ENCODE measurements around the gene HSPA12A.
"Not testable (repeated sequence)": the region's sequence is repeated elsewhere in the genome, so short reads cannot be mapped to it uniquely, and the experiment has no call there.

The HSPA12A gene

DNA sequence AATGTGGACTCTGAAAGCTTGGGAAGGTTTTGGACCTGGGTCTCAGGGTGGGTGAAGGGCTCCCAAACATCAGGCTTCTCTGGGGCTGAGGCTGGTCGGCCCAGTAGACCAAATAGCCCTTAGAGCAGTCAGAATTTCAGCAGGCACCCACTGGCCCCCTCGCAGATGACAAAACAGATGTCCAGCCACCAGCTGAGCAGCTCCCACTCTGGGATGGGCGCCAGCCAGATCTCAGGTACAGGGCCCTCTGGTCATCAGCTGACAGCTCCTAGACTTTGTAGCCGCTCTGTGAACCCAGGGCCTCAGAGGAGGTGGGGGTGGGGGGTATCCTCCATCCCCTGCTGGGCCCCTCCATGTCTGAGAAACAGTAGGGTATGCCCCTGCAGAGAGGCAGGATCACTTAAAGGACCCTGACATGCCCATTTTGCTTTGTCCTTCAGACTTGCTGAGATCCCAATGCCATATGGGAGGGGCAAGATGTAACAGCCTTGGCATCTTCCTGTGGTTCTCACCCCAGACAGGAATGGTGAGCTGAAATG lies 26.5 kb downstream of the HSPA12A start:
- no peak for DNase-seq

DNA sequence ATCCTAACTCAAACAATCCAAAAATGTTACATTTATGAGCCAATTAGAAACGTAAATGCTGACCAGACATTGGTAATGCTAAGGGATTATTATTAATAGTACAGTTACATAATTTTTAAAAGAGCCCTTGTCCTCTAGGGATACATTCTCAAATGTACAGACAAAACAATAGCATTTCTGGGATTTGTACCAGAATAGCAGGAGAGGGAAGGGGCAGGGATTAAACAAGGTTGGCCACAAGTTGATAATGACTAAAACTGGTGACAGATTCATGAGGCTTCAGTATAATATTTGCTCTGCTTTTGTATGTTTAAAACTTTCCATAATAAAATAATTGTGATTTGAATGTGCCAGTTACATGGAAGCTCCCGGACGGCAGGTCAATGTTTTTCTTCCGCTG lies 27.0 kb downstream of the HSPA12A start:
- DNase-seq = no peak

DNA sequence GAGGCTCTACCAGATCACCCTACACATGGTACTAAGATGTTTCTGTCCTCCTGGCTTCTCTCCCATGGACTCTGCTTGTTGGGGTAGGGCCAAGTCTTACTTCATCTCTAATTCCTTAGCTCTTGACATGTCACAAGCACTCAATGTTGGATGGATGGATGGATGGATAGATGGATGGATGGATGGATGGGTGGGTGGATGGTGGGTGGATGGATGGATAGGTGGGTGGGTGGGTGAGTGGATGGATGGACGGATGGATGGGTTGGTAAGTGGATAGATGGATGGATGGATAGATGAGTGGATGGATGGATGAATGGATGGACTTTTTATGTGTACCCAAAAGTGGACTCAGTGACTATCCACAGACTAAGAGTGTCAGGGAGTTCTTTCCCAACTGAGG lies 28.5 kb downstream of the HSPA12A start:
- no peak for DNase-seq

DNA sequence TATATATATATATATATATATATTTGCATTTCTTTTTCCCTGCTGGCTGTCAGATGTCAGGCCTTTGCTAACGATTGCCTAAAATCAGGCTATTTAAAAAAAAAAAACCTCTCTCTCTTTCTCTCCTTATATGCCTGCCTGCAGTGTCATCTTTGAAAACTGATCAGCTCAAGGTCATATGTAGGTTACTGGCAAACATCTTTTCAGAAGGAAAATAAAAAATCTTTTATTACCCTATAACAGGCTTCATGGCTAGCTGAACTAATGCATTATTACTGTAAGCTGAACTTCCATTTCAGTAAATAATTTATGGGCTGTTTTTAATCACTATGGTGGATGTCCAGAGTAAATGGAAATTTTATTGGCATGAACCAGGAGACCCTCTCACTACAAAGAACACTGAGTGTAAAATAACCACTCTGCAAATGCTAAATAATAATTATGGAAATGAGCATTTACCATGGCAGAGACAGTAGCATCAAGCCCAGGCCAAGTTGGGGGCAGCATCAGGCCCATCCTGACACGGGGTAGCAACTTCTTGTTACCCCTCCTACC lies 29.3 kb downstream of the HSPA12A start:
- DNase-seq = no peak

DNA sequence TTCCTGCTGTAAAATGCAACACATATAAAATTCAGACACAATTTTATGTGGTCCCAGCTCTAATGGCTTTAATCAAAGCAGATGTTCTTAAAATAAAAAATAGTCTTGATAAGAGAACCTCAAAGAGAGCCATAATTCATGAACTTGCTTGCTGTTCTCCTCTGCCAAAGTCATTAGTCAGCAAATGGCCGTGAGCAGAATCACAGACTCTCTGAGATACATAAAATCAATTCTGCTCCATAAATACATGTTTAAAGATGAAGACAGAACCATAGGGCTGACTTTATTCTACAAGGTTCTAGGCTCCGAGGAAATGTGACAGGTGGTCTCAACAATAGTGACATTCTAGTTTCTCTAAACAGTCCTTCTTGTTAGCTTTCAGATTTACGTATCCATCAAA lies 29.8 kb downstream of the HSPA12A start:
- no peak for DNase-seq

DNA sequence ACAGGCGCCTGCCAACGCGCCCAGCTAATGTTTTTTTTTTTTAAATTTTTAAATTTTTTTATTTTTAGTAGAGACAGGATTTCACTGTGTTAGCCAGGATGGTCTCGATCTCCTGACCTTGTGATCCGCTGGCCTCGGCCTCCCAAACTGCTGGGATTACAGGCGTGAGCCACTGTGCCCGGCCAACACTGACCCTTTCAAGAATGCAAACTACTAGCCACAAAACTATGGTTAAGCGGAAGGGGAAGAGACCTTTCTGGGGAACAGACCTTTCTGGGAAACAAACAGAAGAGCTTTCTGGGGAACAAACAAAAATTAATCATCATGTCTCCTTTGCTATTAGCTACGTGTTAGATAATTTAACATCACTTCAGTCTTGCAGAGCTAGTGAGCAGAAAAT lies 30.6 kb downstream of the HSPA12A start:
- DNase-seq = not testable (repeated sequence)

DNA sequence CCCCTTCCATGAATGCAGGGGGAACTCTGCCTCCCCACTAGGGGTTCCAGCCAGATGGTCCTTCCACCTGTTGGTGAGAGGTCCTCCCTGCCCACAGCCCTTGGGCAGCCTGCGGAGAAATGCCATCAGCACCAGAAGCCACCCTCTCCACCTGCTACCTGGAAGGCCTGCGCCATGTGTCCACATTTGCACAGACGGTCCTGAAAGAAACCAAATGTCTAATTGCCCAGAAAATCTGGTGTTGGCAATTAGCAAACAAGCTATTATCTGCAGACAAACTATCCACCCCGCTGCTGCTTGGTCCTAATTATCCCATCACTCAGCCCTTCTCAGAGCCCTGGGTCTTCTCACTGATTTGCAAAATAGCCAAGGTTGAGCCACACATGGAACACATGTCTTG lies 32.3 kb downstream of the HSPA12A start:
- no peak for DNase-seq

DNA sequence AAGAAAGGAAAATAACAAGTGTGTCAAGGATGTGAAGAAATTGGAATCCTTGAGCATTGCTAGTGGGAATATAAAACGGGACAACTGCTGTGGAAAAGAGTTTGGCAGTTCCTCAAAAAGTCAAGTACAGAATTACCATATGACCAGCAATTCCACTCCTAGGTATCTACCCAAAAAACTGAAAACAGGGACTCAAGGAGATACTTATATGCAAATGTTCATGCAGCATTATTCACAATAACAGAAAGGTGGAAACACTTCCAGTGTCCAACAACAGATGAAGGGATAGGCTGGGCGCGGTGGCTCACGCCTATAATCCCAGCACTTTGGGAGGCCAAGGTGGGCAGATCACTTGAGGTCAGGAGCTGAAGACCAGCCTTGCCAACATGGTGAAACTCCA lies 33.5 kb downstream of the HSPA12A start:
- DNase-seq = no peak

DNA sequence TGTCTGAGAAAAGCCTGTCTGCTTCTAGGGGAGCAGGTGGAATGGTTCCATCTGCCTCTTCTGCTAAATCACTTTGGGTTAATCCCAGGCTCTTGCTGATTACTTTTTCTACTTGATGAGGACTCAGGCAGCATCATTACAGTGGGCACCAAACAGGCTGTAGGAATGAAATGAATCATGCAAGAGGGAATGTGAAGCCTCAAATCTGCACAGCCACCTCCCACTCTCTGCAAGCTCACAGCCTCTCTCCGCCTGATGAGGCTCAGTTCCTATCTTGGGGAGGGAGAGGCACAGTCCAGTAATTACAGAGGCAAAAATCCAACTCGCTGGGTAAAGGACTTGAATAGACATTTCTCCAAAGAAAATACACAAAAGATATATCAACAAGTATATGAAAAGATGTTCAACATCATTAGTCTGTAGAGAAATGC lies 34.0 kb downstream of the HSPA12A start:
- DNase-seq = no peak

DNA sequence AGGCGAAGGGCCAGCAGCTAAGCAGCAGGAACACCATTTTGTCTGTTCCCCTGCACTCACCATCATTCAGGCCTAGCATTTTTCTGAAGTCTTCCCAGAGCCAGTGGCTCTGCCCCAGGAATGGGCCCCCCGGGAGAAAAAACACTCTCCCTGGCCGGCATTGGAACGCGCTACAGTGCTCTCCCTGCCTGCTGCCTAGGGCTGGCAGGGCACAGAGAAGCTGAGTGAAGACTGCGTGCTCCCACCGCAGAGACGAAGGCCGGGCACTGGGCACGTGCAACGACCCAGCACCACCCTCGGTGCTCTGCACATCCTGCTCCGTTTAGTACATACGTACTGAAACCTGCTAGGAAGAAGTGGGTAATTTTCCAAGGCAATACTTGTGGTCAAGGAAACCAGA lies 34.4 kb downstream of the HSPA12A start:
- DNase-seq = no peak

DNA sequence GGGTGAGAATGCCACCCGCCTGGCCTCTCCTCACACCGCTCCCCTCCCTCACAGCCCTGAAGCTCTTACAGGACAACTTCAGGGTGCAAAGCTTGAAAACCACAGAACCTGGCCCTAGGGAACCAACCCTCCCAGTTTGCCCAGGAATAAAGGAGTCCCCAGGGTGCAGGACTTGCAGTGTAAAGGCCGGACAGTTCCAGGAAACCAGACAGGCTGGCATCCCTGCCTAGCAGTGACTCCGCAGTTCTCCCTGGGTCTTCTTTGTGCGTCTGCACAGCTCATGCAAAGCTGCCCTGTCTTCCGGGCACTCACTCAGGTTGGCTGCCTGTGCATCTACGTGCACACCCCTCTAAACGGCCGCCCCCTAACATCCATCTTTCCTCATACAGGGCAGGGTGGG lies 36.1 kb downstream of the HSPA12A start:
- no peak for DNase-seq

DNA sequence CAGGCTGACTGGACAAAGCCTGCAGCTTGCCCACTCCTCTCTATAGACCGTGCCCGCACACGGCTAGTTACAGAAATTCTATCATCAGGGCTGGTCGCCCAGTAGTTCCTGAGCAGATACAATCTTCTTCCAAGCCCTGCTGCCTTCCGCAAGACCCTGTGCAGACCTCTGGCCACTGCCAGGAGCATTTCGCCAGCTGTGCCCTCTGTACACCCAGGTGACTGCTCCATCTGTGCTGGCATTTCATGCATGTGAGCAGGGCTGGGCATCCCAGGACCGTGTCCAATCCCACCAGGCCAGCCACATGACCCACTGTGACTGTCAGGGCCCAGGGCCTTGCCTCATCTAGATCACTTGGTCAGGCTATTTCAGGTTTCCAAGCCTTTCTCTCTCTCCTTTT lies 36.9 kb downstream of the HSPA12A start:
- no peak for DNase-seq

DNA sequence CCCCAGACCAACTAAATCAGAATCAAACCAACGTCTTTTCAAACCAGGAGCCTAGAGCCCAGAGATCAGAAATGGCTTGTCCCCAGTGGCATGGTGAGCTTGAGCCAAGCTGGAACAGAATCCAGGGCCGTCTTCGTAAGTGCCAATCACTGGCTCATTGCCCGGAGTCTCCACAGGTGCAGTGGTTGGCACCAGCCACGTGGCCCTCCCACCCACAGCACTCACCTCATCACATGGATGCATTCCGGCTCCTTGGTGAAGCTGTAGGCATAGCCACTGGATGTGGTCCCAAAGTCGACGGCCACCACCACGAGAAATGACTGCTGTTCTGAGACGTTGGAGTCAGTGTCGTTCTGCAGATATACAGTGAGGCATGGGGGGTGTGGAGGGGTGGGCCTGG lies 37.4 kb downstream of the HSPA12A start:
- DNase-seq = no peak

DNA sequence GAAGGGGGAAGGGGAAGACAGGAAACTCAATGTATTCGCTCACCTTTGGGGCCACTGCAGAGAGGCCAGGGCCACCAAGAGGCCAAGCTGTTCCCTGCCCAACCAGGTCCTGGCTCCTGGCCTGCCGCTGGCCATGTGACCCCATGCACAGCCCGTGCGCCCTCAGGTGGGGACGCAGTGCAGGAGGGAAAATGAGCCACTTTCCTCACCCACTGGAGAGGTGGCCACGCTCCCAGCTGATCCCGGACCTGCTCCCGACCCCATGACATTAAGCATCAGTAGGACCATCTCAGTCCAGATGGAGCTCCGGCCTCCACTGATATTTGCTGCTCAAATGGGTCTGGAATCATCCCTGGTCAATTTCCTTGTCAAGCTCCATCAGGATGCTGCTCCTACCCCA lies 40.2 kb downstream of the HSPA12A start:
- DNase-seq = no peak

DNA sequence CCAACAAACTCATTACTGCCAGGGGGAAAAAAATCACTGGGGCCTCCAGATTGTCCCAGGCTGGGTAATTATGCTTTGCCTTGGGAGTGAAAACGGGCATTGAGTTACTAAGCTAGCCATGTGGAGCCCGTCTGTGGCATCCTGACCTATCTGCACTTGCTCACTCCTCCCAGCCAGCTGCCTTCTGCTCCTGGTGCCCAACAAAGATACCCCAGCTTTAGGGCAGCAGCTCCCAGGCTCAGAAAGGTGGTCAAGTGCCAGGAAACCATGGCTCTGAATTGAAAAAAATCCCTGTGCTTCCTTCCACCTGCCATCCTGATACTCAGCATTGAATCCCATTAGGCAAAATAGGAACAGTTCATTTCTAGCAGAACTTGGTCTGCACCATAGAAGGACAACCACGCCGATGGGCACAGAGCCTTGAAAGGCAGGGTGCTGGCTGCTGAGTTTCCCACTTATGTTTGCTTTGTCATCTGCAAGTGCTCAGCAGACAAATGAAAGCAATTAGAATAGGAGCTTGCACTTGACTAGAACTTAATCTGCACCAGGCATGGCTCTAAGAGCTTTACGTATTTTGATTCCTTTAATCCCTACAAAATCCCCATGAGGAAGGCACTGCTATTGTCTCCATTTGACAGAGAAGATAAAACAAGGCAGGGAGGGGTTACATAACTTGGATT lies 42.8 kb downstream of the HSPA12A start:
- no peak for DNase-seq

DNA sequence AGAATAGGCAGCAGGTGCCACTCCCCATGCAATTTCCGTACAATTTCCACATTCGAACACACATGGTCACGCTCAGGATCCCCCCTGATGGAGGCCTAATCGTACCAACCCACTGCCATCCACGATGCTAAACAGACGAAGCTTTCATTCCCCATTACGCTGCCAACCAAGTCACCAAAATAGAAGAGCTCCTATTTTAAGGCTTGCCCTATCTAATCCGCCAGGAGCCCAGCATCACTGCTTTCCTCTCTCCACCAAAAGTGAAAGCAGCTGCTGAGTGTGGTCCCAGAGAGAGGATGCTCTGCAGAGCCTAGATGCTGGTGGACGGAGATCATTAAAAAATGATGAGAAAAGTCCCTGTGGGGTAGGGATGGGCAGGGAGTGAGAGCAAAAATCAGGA lies 43.3 kb downstream of the HSPA12A start:
- DNase-seq = no peak

DNA sequence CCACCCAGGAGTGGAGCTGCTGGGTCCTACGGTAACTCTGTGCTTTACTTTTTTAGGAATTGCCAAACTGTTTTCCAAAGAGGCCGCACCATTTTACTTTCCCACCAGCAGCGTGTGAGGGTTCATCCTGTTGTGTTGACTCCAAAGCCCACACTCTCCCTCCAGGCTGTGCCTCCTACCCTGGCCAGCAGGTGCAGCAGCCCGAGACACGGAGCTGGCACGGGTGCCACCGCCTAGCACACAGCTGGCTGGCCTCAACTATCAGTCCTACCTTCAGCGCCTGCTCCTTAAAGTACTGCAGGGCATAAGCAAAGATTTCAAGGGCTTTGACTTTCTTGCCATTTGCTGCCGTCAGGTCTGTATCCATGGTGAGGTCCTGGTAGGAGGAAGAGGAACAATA lies 44.0 kb downstream of the HSPA12A start:
- no peak for DNase-seq

DNA sequence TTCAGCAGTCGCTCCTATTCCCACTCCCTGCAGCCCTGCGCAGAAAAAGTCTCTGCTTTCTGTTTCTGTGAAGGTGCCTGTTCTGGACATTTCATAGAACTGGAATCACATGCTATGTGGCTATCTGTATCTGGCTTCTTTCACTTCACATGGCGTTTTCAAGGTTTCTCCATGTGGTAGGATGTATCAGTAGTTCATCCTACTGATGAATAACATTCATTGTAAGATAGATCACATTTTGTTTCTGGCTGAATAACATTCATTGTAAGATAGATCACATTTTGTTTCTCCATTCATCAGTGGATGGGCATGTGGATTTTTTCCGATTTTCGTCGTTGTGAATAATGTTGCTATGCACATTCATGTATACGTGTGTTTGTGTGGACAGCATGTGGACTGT lies 44.5 kb downstream of the HSPA12A start:
- no peak for DNase-seq

DNA sequence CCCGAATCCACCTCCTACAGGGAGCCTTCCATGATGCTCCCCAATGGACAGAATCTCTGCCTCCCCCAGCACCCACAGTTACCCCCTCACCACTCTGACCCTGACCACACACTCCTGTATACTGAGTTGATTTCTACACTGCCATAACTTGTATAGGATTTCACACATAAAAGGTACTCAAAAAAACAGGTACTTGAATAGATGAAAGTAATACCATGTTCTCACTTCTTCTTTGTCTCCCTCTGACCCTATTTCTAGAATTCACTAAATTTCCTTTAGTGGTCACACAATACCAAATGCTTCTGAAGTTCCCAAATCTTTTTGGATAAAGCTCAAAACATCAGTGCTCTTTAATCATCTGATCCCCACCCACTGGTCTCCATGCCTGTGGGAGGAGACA lies 45.4 kb downstream of the HSPA12A start:
- no peak for DNase-seq

DNA sequence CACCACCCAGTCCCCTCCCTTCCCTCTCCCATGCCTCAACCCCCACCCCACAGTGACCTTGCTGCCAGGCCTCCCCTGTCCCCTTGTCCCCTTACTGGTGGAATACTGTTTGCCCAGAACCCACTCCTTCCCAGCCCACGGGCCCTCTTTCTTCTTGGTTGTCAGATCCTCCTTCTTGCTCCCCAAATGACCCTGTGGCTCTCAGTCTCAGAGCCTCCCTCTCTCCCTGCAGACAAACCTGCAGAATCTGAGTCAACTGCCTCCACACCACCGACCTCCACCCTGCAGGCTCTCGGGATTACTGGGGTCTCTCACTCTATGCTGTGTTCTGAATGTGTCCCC lies 47.5 kb downstream of the HSPA12A start:
- no peak for DNase-seq

DNA sequence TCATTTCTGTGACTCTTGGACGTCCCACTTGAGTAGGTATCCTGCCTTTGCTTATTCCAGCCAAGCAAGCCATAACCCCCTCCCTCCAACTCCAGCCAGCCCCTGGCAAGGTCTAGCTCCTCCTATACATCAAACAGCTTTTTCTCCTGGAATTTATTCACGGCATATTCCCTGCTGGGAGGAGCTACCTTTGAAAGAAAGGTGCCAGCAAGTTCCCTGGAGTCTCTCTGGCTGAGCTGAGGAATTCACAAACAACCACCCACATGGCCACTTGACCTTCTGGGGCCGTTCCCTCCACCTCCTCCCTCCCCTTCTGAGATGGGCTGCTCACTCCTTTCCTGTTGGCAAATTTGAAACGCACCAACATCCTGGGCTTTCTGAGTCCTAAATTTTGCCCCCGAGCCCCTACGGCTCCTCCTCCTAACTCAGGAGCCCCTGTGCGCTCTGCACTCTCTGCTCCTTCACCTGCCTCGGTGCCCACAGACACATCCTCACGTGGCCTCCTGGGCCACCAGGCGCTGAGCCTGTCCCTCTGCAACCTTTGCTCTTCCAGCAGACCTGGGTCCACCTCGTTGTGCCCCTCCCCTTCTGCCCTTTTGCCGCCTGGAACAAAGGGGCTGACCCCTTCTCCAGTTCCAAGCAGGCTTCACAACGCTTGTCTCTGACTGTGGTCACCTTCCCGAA lies 48.0 kb downstream of the HSPA12A start:
- DNase-seq = no peak

DNA sequence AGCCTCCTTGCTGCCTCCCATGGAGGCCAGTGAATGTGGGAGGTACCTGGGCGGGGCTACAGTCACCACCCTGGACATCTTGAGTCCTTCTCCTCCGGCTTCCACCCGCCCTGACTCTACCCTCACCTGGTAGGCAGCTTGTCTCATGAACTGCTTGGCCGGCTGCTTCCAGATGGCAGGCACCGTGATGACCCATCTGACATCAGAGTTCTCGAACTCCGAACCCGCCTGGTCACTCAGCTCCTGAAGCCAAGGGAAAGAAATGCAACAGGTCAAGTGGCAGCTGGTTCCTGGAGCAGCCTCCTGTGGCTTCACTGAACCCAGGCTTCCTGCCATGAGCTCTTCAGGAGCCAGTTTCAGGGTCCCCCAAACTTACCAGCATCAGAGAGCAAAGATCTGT lies 50.1 kb downstream of the HSPA12A start:
- DNase-seq = no peak

DNA sequence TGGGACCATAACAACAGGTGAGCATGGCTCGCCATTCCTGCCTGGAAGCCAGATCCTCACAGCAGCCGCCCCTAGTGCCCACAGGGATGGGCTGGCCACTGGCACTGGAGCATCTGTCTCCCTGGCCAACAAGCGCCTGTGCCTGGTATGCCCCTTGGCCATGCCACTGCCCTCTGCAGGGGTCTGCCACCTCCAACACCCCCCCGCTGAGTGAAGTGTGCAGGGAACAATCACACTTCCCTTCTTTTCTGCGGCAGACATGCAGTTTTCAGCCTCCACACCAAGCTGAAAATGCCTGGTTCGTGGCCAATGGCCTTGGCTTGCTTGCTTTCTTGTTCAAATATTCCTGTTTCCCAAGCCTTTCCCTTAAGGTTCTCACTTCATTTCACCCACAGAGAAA lies 50.7 kb downstream of the HSPA12A start:
- no peak for DNase-seq
